B cell (primary cell): ENCODE data around the gene TLNRD1.

Experiments used
- EZH2 ChIP-seq: IDR thresholded peaks from 2 replicates; pipeline ENCODE4 v1.6.1; 2012; ENCODE audit warnings: borderline replicate concordance, low read depth, mild to moderate bottlenecking, moderate library complexity, low read length; ENCODE audit not compliant: insufficient read depth, poor library complexity, severe bottlenecking
- TF ChIP-seq, protein P1 (sequence below): fragments of 200-600 bp; IDR thresholded peaks from one replicate; pipeline ENCODE4 v1.8.0; 2022; ENCODE audit warnings: antibody characterized with exemption, mild to moderate bottlenecking

GRCh38 chr15:80985981-80986380 is 14.7 kb upstream of the TLNRD1 start:
- no peak for TF ChIP-seq EZH2
- TF ChIP-seq, protein P1, sequence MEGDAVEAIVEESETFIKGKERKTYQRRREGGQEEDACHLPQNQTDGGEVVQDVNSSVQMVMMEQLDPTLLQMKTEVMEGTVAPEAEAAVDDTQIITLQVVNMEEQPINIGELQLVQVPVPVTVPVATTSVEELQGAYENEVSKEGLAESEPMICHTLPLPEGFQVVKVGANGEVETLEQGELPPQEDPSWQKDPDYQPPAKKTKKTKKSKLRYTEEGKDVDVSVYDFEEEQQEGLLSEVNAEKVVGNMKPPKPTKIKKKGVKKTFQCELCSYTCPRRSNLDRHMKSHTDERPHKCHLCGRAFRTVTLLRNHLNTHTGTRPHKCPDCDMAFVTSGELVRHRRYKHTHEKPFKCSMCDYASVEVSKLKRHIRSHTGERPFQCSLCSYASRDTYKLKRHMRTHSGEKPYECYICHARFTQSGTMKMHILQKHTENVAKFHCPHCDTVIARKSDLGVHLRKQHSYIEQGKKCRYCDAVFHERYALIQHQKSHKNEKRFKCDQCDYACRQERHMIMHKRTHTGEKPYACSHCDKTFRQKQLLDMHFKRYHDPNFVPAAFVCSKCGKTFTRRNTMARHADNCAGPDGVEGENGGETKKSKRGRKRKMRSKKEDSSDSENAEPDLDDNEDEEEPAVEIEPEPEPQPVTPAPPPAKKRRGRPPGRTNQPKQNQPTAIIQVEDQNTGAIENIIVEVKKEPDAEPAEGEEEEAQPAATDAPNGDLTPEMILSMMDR: no peak
